ENCODE data around the gene MINK1.
"Not testable (repeated sequence)": the region's sequence is repeated elsewhere in the genome, so short reads cannot be mapped to it uniquely, and the experiment has no call there.

MINK1 gene

GRCh38 chr17:4818276-4818675, 14.9 kb upstream of the MINK1 start:
- Histone ChIP-seq H3K27me3 (no peaks in the 10 kb centered on the region), H3K4me3 (ENCODE audit: low read depth, low read length) (no peak overlapping the region), H3K9me3 (no peaks in the 10 kb centered on the region), H3K4me1 (no peaks in the 10 kb centered on the region), H3K36me3 (no peaks in the 10 kb centered on the region)
- TF ChIP-seq CTCF (IDR thresholded peaks at IDR 0.05; ENCODE audit: low read depth, low read length): no peak
- no peak for DNase-seq

DNA sequence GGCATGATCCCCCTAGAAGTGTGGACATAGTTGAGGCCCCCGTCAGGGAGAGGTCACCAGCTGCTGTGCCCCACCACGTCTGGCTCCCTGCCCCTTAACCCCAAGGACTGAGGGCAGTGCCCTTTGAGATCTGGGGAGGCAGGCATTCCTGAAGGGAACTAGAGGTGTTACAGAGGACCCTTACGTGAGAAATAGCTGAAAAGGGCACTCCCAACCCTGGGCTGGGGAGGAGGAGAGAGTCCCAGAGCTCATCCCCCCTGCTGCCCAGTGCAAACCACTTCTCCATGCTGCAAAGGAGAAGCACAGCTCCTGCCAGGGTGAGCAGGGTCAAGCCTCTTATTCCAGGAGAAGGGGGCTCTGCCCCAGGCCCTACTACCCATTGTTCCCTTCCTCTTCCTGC, 10.3 kb upstream of the MINK1 start:
- Histone ChIP-seq H3K4me1 (no peaks in the 10 kb centered on the region), H3K9me3 (no peaks in the 10 kb centered on the region), H3K27me3 (no peaks in the 10 kb centered on the region), H3K36me3 (no peaks in the 10 kb centered on the region), H3K4me3 (ENCODE audit: low read depth, low read length) (no peak overlapping the region)
- no peak for TF ChIP-seq CTCF (IDR thresholded peaks at IDR 0.05; ENCODE audit: low read depth, low read length)
- DNase-seq: no peak

- no peaks in the 10 kb centered on the region for H3K27me3 ChIP-seq
- DNase-seq: no peak
Observed at GRCh38 chr17:4823373-4824089, 9.6 kb upstream of the MINK1 start.

DNA sequence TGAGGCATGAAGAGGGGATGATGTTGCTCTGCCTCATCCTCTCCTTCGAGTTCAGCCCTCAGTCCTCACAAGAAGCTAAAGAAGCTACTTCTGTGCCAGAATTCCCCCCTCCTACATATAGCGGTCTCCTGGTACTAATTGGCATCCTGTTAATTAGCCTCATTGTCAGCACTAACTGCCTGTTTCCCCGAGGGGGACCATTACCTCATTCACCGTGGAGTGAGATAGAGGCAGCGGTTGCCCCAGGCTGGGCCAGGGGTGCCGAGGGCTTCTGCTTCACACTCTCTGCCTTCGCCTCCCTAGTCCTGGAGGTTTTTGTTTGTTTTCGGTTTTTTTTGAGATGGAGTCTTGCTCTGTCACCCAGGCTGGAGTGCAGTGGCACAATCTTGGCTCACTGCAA, 5.7 kb upstream of the MINK1 start:
- H3K27me3 ChIP-seq: no peaks in the 10 kb centered on the region
- no peak for DNase-seq
- H3K4me1 ChIP-seq: no peaks in the 10 kb centered on the region
- H3K9me3 ChIP-seq: no peaks in the 10 kb centered on the region
- no peaks in the 10 kb centered on the region for H3K36me3 ChIP-seq
- no peak for TF ChIP-seq CTCF (IDR thresholded peaks at IDR 0.05; ENCODE audit: low read depth, low read length)
- H3K4me3 ChIP-seq (ENCODE audit: low read depth, low read length): no peak overlapping the region

More at GRCh38 chr17:4823373-4824089, 9.6 kb upstream of the MINK1 start:
- TF ChIP-seq CTCF (IDR thresholded peaks at IDR 0.05; ENCODE audit: low read depth, low read length): no peak
- no peaks in the 10 kb centered on the region for H3K4me1 ChIP-seq
- no peaks in the 10 kb centered on the region for H3K36me3 ChIP-seq
- no peak overlapping the region for H3K4me3 ChIP-seq (ENCODE audit: low read depth, low read length)
- no peaks in the 10 kb centered on the region for H3K9me3 ChIP-seq

- H3K9me3 ChIP-seq, H3K36me3 ChIP-seq, H3K27me3 ChIP-seq, H3K4me1 ChIP-seq, DNase-seq: not testable (repeated sequence)
- H3K4me3 ChIP-seq (ENCODE audit: low read depth, low read length): peak overlapping the region; percentile 72
Observed at GRCh38 chr17:4832829-4833177, 337 bp upstream of the MINK1 start.

- H3K9me3 ChIP-seq: no peaks in the 10 kb centered on the region
- DNase-seq: no peak
- H3K36me3 ChIP-seq: no peaks in the 10 kb centered on the region
- peak overlapping the region; percentile 72 for H3K4me3 ChIP-seq (ENCODE audit: low read depth, low read length)
- no peak for TF ChIP-seq CTCF (IDR thresholded peaks at IDR 0.05; ENCODE audit: low read depth, low read length)
- no peaks in the 10 kb centered on the region for H3K4me1 ChIP-seq
- H3K27me3 ChIP-seq: no peaks in the 10 kb centered on the region
Observed at GRCh38 chr17:4833941-4834680, 971 bp downstream of the MINK1 start.
